GM12878 (cell line): ENCODE measurements around the gene PHC3. TPM values are rescaled to one million over a fixed set of nuclear protein-coding genes. Genes with fewer than 3 reads are reported as not detected.

Source experiments
- ATAC-seq: fragments of 200-7000 bp; cut with Tn5 transposase; 3 replicates; pipeline ENCODE4 v1.9.1; 2020; ENCODE audit warnings: mild to moderate bottlenecking, moderate library complexity
- BruUV-seq: library from RNA; stranded (reverse); fragments of 400-500 nt; replicated peaks from 2 replicates; lab custom pipeline; 2021; lab: Mats Ljungman, UMichigan
- CTCF ChIA-PET: fragments of 300-600 bp; sonication (Branson Sonifier 250); formaldehyde crosslinking; extraction: SDS; loops from one replicate; lab custom pipeline; 2021; ENCODE audit warnings: inconsistent platforms; lab: Yijun Ruan, JAX
- POLR2A ChIA-PET: fragments of 350-600 bp; formaldehyde crosslinking; extraction: SDS; loops from one replicate; lab custom pipeline; 2021; ENCODE audit warnings: inconsistent platforms; lab: Charles Lee
- RAD21 ChIA-PET: fragments of 300-600 bp; sonication (Branson Sonifier 250); formaldehyde crosslinking; loops from one replicate; lab custom pipeline; 2023; ENCODE audit warnings: antibody characterized with exemption; ENCODE audit not compliant: unreplicated experiment; lab: Charles Lee
- SMC1A ChIA-PET: fragments of 300-600 bp; sonication (Branson Sonifier 250); formaldehyde crosslinking; loops from one replicate; lab custom pipeline; 2023; ENCODE audit not compliant: unreplicated experiment, uncharacterized antibody; lab: Charles Lee
- DNase-seq: peaks from one replicate; pipeline ENCODE4 v3.0.0-alpha.2; 2011; ENCODE audit warnings: low read depth, low spot score
- FAIRE-seq: peaks from 3 replicates; lab custom pipeline; 2011; peaks lifted over from hg19 to GRCh38; lab: Jason Lieb, UNC
- H2AFZ ChIP-seq: 2 replicates; pipeline ENCODE4 v1.6.0; 2011; ENCODE audit warnings: low read depth, low read length, control low read depth; ENCODE audit not compliant: control insufficient read depth
- H3K27ac ChIP-seq: 2 replicates; pipeline ENCODE4 v1.5.1; 2011; ENCODE audit warnings: control low read depth; ENCODE audit not compliant: control insufficient read depth, insufficient read depth
- H3K27me3 ChIP-seq, 2 experiments: replicated peaks in 1 of 2; 2 replicates each; pipeline versions ENCODE4 v1.6.0 to v1.6.1; 2011; ENCODE audit warnings: low read length in 1 of 2; ENCODE audit not compliant: control insufficient read depth in 2 of 2, insufficient read depth in 2 of 2
- H3K36me3 ChIP-seq, 2 experiments: 2 replicates each; pipeline ENCODE4 v1.5.1; 2011; ENCODE audit warnings: low read length in 1 of 2; ENCODE audit not compliant: control insufficient read depth in 2 of 2, insufficient read depth in 2 of 2
- H3K4me1 ChIP-seq: 2 replicates; pipeline ENCODE4 v1.6.1; 2011; ENCODE audit warnings: mild to moderate bottlenecking, low read length, moderate library complexity, mixed read lengths; ENCODE audit not compliant: control insufficient read depth, insufficient read depth
- H3K4me2 ChIP-seq: 2 replicates; pipeline ENCODE4 v1.6.0; 2011; ENCODE audit warnings: control low read depth; ENCODE audit not compliant: control insufficient read depth, insufficient read depth
- H3K4me3 ChIP-seq: fragments of 200-600 bp; sonication (generic); 2 replicates; pipeline ENCODE4 v1.5.1; 2016
- H3K79me2 ChIP-seq: 2 replicates; pipeline ENCODE4 v1.6.0; 2011; ENCODE audit warnings: low read length; ENCODE audit not compliant: control insufficient read depth, insufficient read depth
- H3K9ac ChIP-seq: 2 replicates; pipeline ENCODE4 v1.8.0; 2011; ENCODE audit warnings: low read length, control low read depth, mixed read lengths; ENCODE audit not compliant: control insufficient read depth, insufficient read depth
- H3K9me3 ChIP-seq: replicated peaks from 3 replicates; pipeline ENCODE4 v1.5.1; 2011; ENCODE audit warnings: mild to moderate bottlenecking, low read length; ENCODE audit not compliant: control insufficient read depth, insufficient read depth
- H4K20me1 ChIP-seq: 2 replicates; pipeline ENCODE4 v1.6.0; 2011; ENCODE audit not compliant: control insufficient read depth, insufficient read depth
- ASH2L ChIP-seq: fragments of 300-600, 200-600 bp; sonication (generic); IDR thresholded peaks from 2 replicates; pipeline ENCODE4 v1.6.1; 2017; ENCODE audit warnings: low read depth, mild to moderate bottlenecking, borderline replicate concordance
- BCL3 ChIP-seq: IDR thresholded peaks from 2 replicates; pipeline ENCODE4 v1.6.1; 2011; ENCODE audit warnings: borderline replicate concordance, low read depth, mild to moderate bottlenecking, moderate library complexity, low read length; ENCODE audit not compliant: insufficient read depth, poor library complexity, severe bottlenecking
- BMI1 ChIP-seq: fragments of 450-650 bp; IDR thresholded peaks from 2 replicates; pipeline ENCODE4 v1.6.1; 2016; ENCODE audit warnings: mild to moderate bottlenecking, moderate library complexity, borderline replicate concordance
- CBFB ChIP-seq: IDR thresholded peaks from 2 replicates; pipeline ENCODE4 v1.6.1; 2016; ENCODE audit warnings: antibody characterized with exemption, low read depth
- CBX5 ChIP-seq: sonication (generic); IDR thresholded peaks from 2 replicates; pipeline ENCODE4 v1.6.1; 2016; ENCODE audit warnings: low read depth, moderate library complexity, mild to moderate bottlenecking, inconsistent platforms
- FOXK2 ChIP-seq: fragments of 450-650 bp; IDR thresholded peaks from 2 replicates; pipeline ENCODE4 v1.6.1; 2017; ENCODE audit warnings: mild to moderate bottlenecking, moderate library complexity
- HDAC6 ChIP-seq: fragments of 200-600 bp; sonication (generic); IDR thresholded peaks from one replicate; pipeline ENCODE4 v1.8.0; 2017; ENCODE audit warnings: antibody characterized with exemption; ENCODE audit not compliant: unreplicated experiment
- IRF4 ChIP-seq: IDR thresholded peaks from 2 replicates; pipeline ENCODE4 v1.6.1; 2011; ENCODE audit warnings: low read depth, low read length
- MLLT1 ChIP-seq: fragments of 450-650 bp; IDR thresholded peaks from 2 replicates; pipeline ENCODE4 v1.6.1; 2016; ENCODE audit warnings: mild to moderate bottlenecking
- MTA2 ChIP-seq: fragments of 450-650 bp; IDR thresholded peaks from 2 replicates; pipeline ENCODE4 v1.6.1; 2016; ENCODE audit warnings: low read depth, mild to moderate bottlenecking, moderate library complexity
- NFIC ChIP-seq: IDR thresholded peaks from 2 replicates; pipeline ENCODE4 v1.6.1; 2012; ENCODE audit warnings: low read depth, mild to moderate bottlenecking, inconsistent platforms, low read length, moderate library complexity
- NFXL1 ChIP-seq: fragments of 450-650 bp; IDR thresholded peaks from 2 replicates; pipeline ENCODE4 v1.6.1; 2017; ENCODE audit warnings: antibody characterized with exemption, mild to moderate bottlenecking, borderline replicate concordance
- NR2C1 ChIP-seq: fragments of 450-650 bp; IDR thresholded peaks from 2 replicates; pipeline ENCODE4 v1.6.1; 2017; ENCODE audit warnings: antibody characterized with exemption, mild to moderate bottlenecking, moderate library complexity
- NRF1 ChIP-seq: conservative IDR thresholded peaks from 2 replicates; pipeline ENCODE4 v1.6.1; 2011; ENCODE audit warnings: mild to moderate bottlenecking, low read depth, low read length, improper control_type of control experiment
- PAX5 ChIP-seq: IDR thresholded peaks from 2 replicates; pipeline ENCODE4 v1.6.1; 2011; ENCODE audit warnings: low read depth, low read length, borderline replicate concordance
- TAF1 ChIP-seq: IDR thresholded peaks from 2 replicates; pipeline ENCODE4 v1.6.1; 2011; ENCODE audit warnings: mild to moderate bottlenecking, low read depth, low read length, borderline replicate concordance
- WRNIP1 ChIP-seq: IDR thresholded peaks from 2 replicates; pipeline ENCODE4 v1.6.1; 2011; ENCODE audit warnings: low read depth, low read length, improper control_type of control experiment, borderline replicate concordance
- ZNF217 ChIP-seq: fragments of 450-650 bp; IDR thresholded peaks from 2 replicates; pipeline ENCODE4 v1.6.1; 2017; ENCODE audit warnings: antibody characterized with exemption, mild to moderate bottlenecking
- WGBS: methylation state at CpG from one replicate; pipeline ENCODE4 v1.1.6; 2016; ENCODE audit warnings: low lambda C conversion rate; ENCODE audit not compliant: insufficient replicate concordance, insufficient coverage; ENCODE audit errors: missing lambda C conversion rate; 5-methylcytosine and 5-hydroxymethylcytosine counted together
- in situ Hi-C: fragments of 300-500 bp; cut with MboI; formaldehyde crosslinking; loops from 9 replicates; pipeline ENCODE4 v1.14.3; 2018; ENCODE audit warnings: mixed read lengths
- intact Hi-C: fragments of 100-400 bp; cut with micrococcal nuclease; formaldehyde crosslinking; loops from one replicate; pipeline ENCODE4 v1.14.2; 2022; ENCODE audit not compliant: unreplicated experiment
- polyA plus RNA-seq, 11 experiments: library from polyadenylated mRNA; depleted of rRNA in 4 of 11; unstranded in 6 of 11; stranded (reverse) in 5 of 11; fragments of >200 nt; fragmentation: Nextera tagmentation in 4 of 11; fragmentation: Illumina TruSeq in 1 of 11; extraction: Ambion mirVana in 4 of 11; extraction: Trizol in 1 of 11; gene quantifications; 1 replicate in 1 of 11; 2 replicates in 10 of 11; pipeline versions ENCODE4 v1.2.1 to v1.2.3, GENCODE V29; 2011 to 2016; ENCODE audit warnings: inconsistent platforms in 2 of 11, missing spikeins in 2 of 11, low read depth in 1 of 11
- total RNA-seq, 4 experiments: library from RNA; depleted of rRNA in 3 of 4; stranded (reverse); fragments of >200 nt in 3 of 4; fragmentation: Illumina TruSeq in 1 of 4; extraction: Trizol in 1 of 4; gene quantifications; 2 replicates each; pipeline versions ENCODE4 v1.2.1 to v1.2.3, GENCODE V29; 2013 to 2021

PHC3 gene
- total and polyA plus RNA-seq, 10 of the 15 experiments (the other 5 are each of a cell fraction or from before 2014, with no cell fraction given), result 3.3 to 62.3 (median 22.1) TPM

- POLR2A ChIA-PET, result interaction anchor here (0.6 to 2.6 kb wide), 3 partner anchors 10 to 1213 kb away, joined by 3 to 9 read pairs (median 5); no protein-coding TSS in a partner anchor
- TF ChIP-seq IRF4, result no peak
- no peak for TF ChIP-seq HDAC6
- TF ChIP-seq NFXL1, result no peak
- no peak for TF ChIP-seq PAX5
- no peak for TF ChIP-seq BCL3
- TF ChIP-seq NRF1, result no peak
- TF ChIP-seq NR2C1, result no peak
- TF ChIP-seq CBX5, result no peak
- no peak for TF ChIP-seq MLLT1
- TF ChIP-seq MTA2, result no peak
- no peak for TF ChIP-seq CBFB
- no peak for TF ChIP-seq FOXK2
- TF ChIP-seq ZNF217, result no peak
- no peak for TF ChIP-seq TAF1
- no peak for TF ChIP-seq NFIC
- no peak for TF ChIP-seq ASH2L
- TF ChIP-seq BMI1, result no peak
- TF ChIP-seq WRNIP1, result no peak
- BruUV-seq, result no TSS peak
- H4K20me1 ChIP-seq, result no peaks in the 10 kb centered on the region
- RAD21 ChIA-PET, result interaction anchor here (0.6 to 2.7 kb wide), 5 partner anchors 10 to 392 kb away, joined by 3 to 49 read pairs (median 5); no protein-coding TSS in a partner anchor
- CTCF ChIA-PET, result interaction anchor here (1.5 to 4.0 kb wide), 2 partner anchors 14 to 15 kb away, joined by 3 to 14 read pairs; no protein-coding TSS in a partner anchor
- no peak for FAIRE-seq
- SMC1A ChIA-PET, result interaction anchor here (0.9 to 9.1 kb wide), 7 partner anchors 10 to 69 kb away, joined by 3 to 115 read pairs (median 12); partner anchors contain the start of gene PHC3
- peaks cover 2 to 18% of the 10 kb centered on the region in 2 experiments; a peak in 2 of 4 replicates for H3K36me3 ChIP-seq
- in situ Hi-C loops (no loop called here), intact Hi-C loops (no loop called here)
- DNase-seq, result no peak
- peak overlapping the region; percentile 4; the same call in 1 of the 2 replicates for H3K9ac ChIP-seq
- ATAC-seq, result no peak
- H3K4me1 ChIP-seq, result peaks cover 28% of the 10 kb centered on the region
- H3K27ac ChIP-seq, result peak overlapping the region; percentile 94
- H3K27me3 ChIP-seq, result no peaks in the 10 kb centered on the region
- H3K4me3 ChIP-seq, result no peak overlapping the region; the same call in 1 of the 2 replicates
- WGBS, result 72% methylated on average over 5 of the region's 5 CpGs
- no peaks in the 10 kb centered on the region for H3K9me3 ChIP-seq
- H3K79me2 ChIP-seq, result peaks cover 70% of the 10 kb centered on the region
- no peak overlapping the region for H2AFZ ChIP-seq
- H3K4me2 ChIP-seq, result peak overlapping the region; percentile 62; the same call in 1 of the 2 replicates
These were observed 25.9 kb downstream of the PHC3 start for GRCh38 chr3:170155604-170156003.
